Measurements from ENCODE around the gene THAP9.
"Not testable (repeated sequence)": the region's sequence is repeated elsewhere in the genome, so short reads cannot be mapped to it uniquely, and the experiment has no call there.

THAP9 gene, protein sequence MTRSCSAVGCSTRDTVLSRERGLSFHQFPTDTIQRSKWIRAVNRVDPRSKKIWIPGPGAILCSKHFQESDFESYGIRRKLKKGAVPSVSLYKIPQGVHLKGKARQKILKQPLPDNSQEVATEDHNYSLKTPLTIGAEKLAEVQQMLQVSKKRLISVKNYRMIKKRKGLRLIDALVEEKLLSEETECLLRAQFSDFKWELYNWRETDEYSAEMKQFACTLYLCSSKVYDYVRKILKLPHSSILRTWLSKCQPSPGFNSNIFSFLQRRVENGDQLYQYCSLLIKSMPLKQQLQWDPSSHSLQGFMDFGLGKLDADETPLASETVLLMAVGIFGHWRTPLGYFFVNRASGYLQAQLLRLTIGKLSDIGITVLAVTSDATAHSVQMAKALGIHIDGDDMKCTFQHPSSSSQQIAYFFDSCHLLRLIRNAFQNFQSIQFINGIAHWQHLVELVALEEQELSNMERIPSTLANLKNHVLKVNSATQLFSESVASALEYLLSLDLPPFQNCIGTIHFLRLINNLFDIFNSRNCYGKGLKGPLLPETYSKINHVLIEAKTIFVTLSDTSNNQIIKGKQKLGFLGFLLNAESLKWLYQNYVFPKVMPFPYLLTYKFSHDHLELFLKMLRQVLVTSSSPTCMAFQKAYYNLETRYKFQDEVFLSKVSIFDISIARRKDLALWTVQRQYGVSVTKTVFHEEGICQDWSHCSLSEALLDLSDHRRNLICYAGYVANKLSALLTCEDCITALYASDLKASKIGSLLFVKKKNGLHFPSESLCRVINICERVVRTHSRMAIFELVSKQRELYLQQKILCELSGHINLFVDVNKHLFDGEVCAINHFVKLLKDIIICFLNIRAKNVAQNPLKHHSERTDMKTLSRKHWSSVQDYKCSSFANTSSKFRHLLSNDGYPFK

DNA sequence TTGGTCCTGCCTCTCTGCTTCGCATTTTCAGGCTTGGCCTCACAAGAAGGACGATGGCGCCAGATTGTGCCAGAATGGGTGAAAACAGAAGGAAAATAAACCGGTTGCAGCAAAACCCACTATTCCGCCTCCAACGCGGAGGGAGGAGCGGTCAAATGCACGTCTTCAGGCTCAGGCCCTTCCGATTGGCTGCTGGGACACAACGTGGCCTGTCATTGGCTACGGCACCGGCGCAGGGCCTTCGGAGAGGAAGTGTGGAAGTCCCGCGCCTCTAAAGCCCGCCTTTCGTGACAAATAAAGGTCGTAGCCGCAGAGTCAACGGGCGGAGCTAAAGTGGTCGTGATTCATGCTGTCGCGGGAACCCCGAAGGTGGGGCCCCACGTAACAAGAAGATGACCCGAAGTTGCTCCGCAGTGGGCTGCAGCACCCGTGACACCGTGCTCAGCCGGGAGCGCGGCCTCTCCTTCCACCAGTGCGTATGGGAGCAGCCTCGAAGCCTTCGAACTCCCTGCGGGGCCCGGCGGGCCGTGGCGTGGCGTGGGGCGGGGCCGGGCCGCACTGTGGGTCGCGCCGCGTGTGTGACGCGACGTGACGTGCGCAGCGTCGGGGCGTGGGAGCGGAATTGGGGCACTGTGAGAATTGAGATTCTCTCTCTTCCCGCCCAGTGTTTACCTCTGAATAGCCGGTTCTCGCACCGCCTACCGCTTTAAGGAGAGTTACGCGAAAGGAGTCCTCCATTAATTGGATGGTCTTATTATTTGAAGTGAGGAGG lies at the start of gene THAP9:
THAP9 (plus strand) TSS at position 325 of the 772 bp plus-strand sequence; CDS start at position 393, 68 bp downstream.
- peak; percentile 96 for DNase-seq (ENCODE audit: low read depth)

DNA sequence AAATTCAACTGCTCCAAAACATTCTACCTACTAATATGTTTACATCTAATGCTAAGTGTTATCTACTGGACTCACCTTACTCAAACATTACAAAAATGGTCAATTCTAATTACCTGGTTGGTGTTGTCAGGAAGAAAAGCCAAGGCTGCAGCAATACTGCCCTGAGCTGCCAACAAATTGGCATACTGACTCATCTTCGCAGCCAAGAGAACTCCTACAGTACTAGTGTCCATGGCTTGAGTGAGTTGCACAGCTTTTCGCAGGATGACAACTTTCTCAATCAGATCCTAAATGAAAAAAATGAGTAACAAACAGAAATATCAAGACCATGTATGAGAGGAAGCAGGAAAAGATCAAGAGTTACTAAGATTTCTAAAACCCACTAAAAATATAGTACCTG lies 49.2 kb upstream of the THAP9 start:
- no peak for DNase-seq (ENCODE audit: low read depth)

DNA sequence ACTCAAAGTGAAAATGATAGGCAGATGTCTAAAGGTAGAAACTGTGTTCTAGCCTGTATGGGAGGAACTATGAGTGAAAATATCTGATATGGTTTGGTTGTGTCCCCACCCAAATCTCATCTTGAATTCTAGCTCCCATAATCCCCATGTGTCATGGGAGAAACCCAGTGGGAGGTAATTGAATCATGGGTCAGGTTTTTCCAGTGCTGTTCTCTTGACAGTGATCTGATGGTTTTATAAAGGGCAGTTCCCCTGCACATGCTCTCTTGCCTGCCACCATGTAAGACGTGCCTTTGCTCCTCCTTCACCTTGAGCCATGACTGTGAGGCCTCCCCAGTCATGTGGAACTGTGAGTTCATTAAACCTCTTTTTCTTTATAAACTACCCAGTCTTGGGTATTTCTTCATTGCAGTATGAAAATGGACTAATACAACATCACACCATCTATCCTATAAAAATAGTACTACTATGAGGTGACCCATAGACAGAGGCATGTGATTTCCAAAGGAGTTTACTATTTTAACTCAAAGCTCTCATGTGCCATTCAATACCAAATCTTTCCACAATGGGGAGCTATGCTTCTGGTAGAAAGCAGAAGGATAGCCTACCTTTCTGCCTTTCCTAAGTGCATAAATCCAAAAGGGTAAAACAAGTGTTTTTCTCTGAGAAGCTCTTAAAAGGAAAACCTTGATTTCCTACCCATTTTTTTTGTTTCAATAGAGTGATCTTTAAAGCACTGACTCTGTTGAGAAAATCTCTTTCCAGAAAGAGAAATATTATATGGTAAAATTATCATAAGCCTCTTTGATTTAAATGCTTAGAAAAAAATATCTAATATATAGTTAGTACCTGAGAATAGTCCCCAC lies 48.4 kb upstream of the THAP9 start:
- no peak for DNase-seq (ENCODE audit: low read depth)

DNA sequence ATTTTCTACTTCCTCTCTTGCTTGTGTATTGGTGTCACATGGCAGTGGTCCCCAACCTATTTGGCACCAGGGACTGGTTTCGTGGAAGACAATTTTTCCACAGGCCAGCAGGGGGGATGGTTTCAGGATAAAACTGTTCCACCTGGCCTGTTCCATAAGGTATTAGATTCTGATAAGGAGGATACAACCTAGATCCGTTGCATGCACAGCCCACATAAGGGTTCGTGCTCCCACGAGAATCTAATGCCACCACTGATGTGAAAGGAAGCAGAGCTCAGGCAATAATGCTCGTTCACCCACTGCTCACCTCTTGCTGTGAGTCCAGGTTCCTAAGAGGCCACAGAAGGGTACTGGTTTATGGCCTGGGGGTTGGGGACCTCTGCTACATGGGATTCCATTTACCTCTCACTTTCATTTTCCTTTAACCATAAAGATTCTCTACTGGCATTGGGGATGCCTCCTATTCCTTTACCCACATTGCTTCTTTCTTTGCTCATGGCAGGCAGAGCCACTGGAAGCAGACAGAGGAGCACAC lies 47.7 kb upstream of the THAP9 start:
- no peak for DNase-seq (ENCODE audit: low read depth)

DNA sequence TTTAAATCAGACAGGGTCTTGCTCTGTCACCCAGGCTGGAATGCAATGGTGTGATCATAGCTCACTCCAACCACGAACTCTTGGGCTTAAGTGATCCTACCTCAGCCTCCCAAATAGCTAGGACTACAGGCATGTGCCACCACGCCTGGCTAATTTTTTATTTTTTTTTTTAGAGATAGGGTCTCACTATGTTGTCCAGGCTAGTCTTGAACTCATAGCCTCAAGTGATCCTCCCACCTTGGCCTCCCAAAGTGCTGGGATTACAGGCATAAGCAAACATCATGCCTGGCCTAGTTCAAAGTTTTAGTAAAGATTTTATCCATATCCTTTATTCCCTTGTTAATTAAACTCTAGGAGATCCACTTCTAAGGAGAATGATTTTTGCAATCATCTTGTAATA lies 40.0 kb upstream of the THAP9 start:
- DNase-seq (ENCODE audit: low read depth), result not testable (repeated sequence)

DNA sequence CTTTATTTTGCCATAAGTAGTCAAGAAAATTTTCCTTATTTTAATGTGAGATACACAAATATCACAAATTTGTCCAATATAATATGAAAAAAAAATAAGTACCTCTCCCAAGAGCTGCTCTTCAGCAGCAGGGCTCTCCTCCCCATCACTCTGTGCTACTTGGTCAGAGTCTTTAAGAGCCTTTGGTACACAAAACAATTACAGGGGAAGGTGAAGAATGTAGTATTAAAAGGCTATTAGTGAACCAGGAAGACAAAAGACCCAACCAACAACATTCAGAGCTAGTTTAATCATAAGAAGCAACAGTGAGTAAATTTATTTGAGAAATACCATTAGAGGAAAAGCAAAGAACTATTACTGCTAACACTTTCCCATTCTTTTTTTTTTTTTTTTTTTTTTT lies 39.0 kb upstream of the THAP9 start:
- no peak for DNase-seq (ENCODE audit: low read depth)

DNA sequence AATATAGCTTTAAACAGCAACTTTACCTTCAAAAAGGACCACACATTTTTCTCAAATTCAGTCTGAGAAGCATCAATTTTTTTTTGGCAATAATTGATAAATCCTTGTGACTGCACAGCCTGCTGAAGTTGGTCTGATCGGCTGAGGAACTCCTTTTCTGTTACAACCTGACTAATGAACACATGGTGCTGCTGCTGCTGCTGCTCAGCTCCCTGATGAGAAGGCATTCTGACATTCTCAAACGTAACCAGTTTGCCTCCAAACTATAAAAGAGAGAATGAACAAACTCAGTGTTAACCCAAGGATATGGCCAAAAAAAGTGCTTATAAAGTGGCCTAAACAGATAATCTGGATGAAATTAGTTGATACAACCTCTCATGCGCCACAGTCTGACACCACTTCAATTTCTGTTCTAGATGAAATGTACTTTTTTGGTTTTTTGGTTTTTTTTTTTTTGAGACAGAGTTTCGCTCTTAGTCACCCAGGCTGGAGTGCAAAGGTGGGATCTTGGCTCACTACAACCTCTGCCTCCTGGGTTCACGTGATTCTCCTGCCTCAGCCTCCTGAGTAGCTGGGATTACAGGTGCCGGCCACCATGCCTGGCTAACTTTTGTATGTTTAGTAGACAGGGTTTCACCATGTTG lies 36.1 kb upstream of the THAP9 start:
- no peak for DNase-seq (ENCODE audit: low read depth)

DNA sequence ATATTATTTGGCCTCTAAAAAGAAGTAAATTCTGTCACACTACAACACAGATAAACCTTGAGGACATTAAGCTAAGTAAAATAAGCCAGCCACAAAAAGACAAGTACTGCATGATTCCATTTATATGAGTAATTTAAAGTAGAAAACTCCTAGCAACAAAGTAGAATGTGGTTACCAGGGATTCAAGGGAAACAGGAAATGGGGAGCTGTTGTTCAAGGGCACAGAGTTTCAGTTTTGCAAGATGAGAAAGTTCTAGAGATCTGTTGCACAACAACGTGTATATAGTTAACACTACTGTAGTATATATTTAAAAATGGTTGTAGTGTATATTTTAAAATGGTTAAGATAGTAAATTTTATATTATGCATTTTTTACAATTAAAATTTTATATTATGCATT lies 34.9 kb upstream of the THAP9 start:
- no peak for DNase-seq (ENCODE audit: low read depth)

DNA sequence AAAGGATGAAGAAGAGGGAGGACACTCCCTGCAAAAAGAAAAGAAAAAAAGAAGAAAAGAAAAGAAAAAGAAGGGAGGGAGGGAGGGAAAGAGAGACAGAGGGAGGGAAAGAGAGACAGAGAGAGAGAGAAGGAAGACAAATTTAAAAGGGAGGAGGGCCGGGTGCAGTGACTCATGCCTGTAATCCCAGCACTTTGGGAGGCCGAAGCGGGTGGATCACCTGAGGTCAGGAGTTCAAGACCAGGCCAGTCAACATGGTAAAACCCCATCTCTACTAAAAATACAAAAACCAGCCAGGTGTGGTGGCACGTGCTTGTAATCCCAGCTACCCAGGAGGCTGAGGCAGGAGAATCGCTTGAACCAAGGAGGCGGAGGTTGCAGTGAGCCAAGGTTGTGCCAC lies 34.5 kb upstream of the THAP9 start:
- not testable (repeated sequence) for DNase-seq (ENCODE audit: low read depth)

DNA sequence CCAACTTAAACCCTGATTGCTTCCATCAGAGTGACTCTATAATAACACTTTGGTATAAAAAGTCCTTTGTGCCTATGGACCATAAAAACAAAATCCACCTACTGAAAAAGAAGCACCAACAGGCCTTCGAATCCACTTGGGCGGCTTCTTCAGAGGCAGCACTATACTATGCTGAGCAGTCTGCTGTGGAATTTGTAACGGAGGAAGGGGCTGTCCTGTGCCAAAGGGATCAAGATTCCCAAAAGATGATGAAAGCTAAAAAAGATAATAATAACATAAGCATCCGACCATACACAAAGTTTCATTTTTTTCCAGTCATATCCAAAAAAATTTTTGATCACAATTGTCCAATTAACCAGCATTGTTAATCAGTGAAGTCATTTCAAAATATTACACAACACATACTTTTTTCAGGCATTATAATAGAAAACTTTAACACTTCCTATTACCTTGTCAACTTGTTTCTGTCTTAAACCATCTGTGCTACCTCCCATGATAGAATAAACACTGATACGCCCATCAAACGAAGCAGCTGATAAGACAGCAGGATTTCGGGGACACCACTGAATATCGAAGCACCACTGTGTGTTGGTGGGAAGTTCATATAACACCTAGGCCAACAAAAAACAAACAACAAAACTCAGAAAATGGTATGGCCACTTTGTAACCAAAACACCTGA lies 33.7 kb upstream of the THAP9 start:
- no peak for DNase-seq (ENCODE audit: low read depth)

DNA sequence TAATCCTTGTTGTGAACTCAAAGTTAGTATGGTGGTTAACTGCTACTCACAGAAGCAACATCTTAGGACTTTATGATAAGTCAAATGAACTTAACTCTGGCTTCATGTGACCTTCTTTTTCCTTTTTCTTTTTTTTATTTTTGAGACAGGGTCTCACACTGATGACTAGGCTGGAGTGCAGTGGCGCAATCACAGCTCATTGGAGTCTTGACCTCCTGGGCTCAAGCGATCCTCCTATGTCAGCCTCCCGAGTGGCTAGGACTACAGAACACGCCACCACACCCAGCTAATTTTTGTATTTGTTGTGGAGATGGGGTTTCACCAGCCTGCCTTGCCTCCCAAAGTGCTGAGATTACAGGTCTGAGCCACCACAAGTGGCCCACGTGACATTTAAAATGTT lies 32.0 kb upstream of the THAP9 start:
- DNase-seq (ENCODE audit: low read depth), result no peak

DNA sequence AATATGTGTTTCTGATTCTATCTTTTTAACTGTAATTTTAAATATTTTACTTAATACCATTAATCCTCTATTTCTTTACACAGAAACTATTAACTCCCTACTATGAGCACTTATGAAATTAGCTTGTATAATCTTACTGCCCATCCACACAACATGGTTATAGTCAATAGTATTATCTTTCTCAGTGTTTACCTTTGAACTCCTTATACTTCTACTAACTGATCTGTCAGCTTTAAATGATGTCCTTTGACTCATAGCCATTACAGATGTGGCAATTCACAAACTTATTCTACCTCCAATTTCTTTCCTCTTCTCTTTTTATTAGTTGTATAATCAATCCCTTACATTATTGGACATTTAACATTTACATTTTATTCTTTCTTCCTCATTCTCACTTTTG lies 15.1 kb upstream of the THAP9 start:
- no peak for DNase-seq (ENCODE audit: low read depth)

DNA sequence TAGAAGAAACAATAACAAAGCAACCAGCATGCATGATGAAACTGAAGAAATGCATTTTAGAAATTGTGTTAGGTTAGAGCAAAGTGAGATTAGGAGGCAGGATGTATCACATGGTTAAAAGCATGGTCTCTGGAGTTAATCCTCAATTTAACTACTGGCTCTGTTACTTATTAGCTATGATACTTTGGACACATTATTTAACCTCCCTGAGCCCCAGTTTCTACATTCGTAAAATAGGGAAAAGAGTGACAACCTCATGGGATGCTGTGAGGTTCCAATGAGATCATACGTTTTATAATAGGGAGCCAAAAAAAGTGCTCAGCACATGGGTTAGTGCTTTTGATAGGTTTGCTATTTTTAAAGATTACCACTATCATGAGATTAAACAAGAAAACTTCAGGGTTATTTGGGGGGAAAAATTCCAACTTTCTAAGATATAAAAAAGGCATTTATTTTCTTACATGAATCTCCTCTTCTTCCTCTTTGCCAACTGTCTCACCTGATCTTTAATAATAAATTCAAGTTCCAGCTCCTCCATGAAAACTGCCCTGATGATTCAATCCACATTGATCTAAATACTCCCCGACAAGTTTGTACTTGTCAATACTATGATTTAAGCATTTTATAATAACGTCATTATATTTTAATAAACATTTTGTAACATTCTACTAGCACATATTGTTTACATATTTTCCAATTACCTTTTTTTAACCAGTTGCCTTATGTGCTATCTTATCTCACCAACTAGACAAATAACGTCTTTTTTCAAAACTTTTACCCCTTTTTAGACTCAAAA lies 14.2 kb upstream of the THAP9 start:
- no peak for DNase-seq (ENCODE audit: low read depth)

DNA sequence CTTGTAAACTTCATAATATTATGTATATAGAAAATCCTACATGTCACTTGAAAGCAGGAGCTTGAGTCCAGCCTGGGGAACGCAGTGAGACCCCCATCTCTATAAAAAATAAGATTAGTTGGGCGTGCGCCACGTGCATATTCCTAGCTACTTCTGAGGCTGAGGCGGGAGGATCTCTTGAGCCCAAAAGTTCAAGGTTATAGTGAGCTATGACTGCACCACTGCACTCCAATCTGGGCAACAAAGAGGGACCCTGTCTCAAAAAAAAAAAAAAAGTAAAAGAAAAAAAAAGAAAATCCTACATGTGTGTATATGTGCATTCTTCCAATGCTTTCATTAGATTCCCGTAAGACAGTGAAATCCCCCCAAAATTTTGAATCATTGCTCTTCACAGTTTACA lies 11.2 kb upstream of the THAP9 start:
- DNase-seq (ENCODE audit: low read depth), result no peak

DNA sequence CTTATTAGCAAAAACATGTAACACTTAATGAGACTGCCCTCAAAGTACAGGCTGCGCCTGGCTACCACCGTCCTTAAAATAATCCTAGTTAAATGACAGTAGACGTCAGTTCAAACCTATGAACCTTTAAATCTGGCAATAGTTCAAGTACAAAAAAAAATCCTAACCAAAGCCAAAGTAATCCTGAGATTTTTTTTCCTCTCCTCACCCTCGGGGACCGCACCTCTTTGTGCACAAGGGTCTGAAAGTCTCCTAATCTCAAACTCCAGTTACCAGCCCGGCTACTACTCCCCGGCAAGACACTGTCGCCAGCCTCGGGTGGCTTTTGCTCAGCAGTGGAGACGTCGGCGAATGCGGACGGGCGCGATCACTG lies 10.0 kb upstream of the THAP9 start:
- no peak for DNase-seq (ENCODE audit: low read depth)

DNA sequence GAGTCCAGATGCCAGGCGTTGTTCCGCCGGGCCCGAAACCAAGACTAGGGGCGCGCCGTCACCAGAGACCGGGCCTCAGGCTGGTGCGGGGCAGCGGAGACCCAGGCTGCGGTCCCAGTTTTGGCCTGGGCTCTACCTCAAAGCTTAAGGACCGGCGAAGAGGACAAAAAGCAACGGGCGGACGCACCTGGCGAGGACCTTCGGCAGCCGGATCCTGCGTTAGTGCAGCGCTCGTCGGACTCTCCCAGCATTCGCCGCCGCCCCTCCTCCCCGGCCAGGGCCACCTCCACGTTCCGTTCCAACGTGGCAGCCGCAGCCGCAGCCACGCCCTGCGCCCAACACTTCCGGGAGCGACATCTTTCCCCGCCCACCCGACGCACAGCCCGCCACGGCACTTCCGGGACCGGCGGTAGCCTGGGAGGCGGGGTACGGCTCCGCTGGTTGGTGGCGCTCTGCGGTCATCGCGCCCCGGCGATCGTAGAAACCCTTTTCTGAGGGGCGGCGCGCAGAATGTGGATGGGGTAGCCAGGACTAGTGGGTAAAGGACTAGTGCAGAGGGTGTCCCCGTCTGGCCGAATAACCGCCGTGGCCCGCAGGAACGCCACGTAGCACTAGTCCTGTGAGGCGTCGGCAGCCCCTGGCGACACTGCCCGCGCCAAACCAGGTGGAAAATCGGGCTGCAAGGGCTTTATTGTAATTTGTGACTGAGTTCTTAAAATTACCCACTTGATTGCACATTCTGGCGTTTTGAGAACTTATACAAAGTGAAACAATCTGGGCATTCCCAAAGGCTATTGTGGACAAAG lies 9.4 kb upstream of the THAP9 start, which contains the start of gene SEC31A:
SEC31A (minus strand) TSS at position 253 of the 806 bp plus-strand sequence. CDS start 9,217 bp downstream, outside the sequence.
- peak; percentile 98 for DNase-seq (ENCODE audit: low read depth)

DNA sequence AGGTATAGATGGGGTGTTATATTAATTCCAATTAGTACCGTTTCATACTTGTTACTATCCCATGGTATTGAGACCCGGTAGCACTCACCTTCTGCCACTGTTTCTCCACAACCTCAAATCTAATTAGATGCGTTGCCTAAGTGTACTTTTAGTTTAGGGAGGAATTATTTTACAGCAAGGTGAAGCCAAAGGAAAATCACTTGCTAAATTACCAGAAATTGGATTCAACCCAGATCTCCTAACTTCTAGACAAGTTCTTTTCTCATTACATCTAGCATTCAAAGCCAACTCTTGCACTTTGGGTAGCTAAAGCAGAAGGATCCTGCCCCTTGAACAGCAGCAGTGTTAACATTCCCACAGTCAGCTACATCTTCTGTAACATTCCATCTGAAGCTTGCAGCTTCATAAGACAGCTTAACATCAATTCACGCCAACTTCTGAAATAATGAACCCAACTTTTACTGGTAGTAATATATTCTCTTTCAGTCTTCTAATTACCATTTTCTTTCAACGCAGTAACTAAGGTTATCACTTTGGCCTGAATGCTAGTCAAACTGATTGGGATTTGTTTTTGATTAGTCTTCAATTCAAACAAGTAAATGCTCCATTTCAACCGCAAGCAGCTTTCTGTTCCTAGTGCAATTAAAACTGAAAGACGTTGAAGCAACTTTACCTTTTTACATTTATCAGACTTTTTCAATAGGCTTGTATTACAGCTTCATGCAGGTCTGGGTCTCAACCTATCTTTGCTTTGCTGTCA lies 8.6 kb upstream of the THAP9 start:
- no peak for DNase-seq (ENCODE audit: low read depth)

DNA sequence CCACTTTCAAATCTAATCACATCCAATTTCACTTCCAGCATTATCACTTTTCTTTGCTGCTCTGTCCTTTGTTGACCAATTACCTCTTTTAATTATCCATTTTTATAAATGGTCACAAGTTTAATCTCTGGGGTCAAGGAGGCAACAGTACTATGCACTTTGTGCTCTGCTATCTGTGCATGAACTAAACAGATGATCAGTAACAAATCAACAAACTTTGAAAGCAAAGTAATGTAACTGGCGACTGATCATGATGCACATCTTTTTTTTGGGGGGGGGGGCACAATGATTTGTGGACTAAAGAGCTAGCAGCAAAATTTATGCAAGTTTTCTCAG lies 8.1 kb upstream of the THAP9 start:
- no peak for DNase-seq (ENCODE audit: low read depth)
